GM21825 (cell line): ENCODE results near the gene LTF.
"Not testable (repeated sequence)": the region's sequence is repeated elsewhere in the genome, so short reads cannot be mapped to it uniquely, and the experiment has no call there.

Experiments used
- ATAC-seq: cut with Tn5 transposase; IDR thresholded peaks from one replicate; pipeline ENCODE4 v1.9.1; 2021; ENCODE audit warnings: mild to moderate bottlenecking, moderate library complexity; ENCODE audit not compliant: unreplicated experiment

Gene LTF

GRCh38 chr3:46398186-46398955 lies 66.3 kb downstream of the LTF start:
- no peak for ATAC-seq

GRCh38 chr3:46397111-46397510 lies 67.6 kb downstream of the LTF start:
- ATAC-seq, result no peak

GRCh38 chr3:46395766-46396530 lies 68.8 kb downstream of the LTF start:
- no peak for ATAC-seq

- ATAC-seq, result no peak
Measured at GRCh38 chr3:46395210-46395661, 69.5 kb downstream of the LTF start.

- no peak for ATAC-seq
Measured at GRCh38 chr3:46393554-46394434, 70.9 kb downstream of the LTF start.

- ATAC-seq, result no peak
Measured at GRCh38 chr3:46393011-46393410, 71.7 kb downstream of the LTF start.

GRCh38 chr3:46391526-46391925 lies 73.2 kb downstream of the LTF start:
- ATAC-seq, result not testable (repeated sequence)

- ATAC-seq, result no peak
Measured at GRCh38 chr3:46389306-46389705, 75.4 kb downstream of the LTF start.

GRCh38 chr3:46388847-46389246 lies 75.9 kb downstream of the LTF start:
- not testable (repeated sequence) for ATAC-seq

GRCh38 chr3:46386205-46386604 lies 78.5 kb downstream of the LTF start:
- no peak for ATAC-seq
